Measurements from ENCODE around the gene CCDC102A.

- TF ChIP-seq CTCF (IDR thresholded peaks at IDR 0.05) (peak; percentile 92 to 96 (median 95)), POLR2A (IDR thresholded peaks at IDR 0.05) (no peak)
Observed at GRCh38 chr16:57519796-57520360, 16.5 kb downstream of the CCDC102A start.
